ENCODE data around the gene FABP1. TPM values are rescaled to one million over a fixed set of nuclear protein-coding genes. Genes with fewer than 3 reads are reported as not detected.
A peak's percentile ranks its signal among the peaks of the same experiment; 100 is the strongest.

Gene FABP1
- under 1 TPM in 3 of 4 donors, not detected in 1; 0.52 to 0.89 (median 0.65) TPM for total RNA-seq
- 1 to 10 TPM in 2 of 3 donors, not detected in 1; 1.6 to 4.5 TPM for polyA plus RNA-seq
- long read RNA-seq, donor 1, partial matches to known transcripts, result 0 of 1 reads
- long read RNA-seq, donor 1, other reads (novel, unspliced or antisense), result 1 of 1 reads
- long read RNA-seq, donor 2, result 0 reads

- intact Hi-C loops (cut with DNase I), result no loop called here
- 71 to 80% (median 71%) methylated on average over 12 of the region's 12 CpGs for WGBS, 3 donors
- ATAC-seq, result no peak
Observed at GRCh38 chr2:88127888-88128653, at the start of gene FABP1. FABP1 (minus strand) TSS chr2:88128062; CDS start chr2:88128017, 45 bp downstream.

GRCh38 chr2:88177556-88177955 lies 49.7 kb upstream of the FABP1 start:
- intact Hi-C loops (cut with DNase I), result no loop called here
- WGBS, 3 donors, result 45 to 64% (median 46%) methylated on average over 3 of the region's 3 CpGs

More at GRCh38 chr2:88127888-88128653, at the start of gene FABP1:
- Histone ChIP-seq H3K36me3 (ENCODE audit: insufficient read depth in 1 of 2, low read depth in 1 of 2) (no peaks in the 10 kb centered on the region), H3K9me3 (no peaks in the 10 kb centered on the region), H3K27ac (no peak within 1 kb of the TSS), H3K4me1 (no peaks in the 10 kb centered on the region), H3K27me3 (ENCODE audit: insufficient read depth in 3 of 3, low read length in 2 of 3) (no peaks in the 10 kb centered on the region), H3K4me3 (no peak within 1 kb of the TSS)
- no peak for TF ChIP-seq CTCF (IDR thresholded peaks at IDR 0.05)
- DNase-seq, result no peak

GRCh38 chr2:88176352-88176984 lies 48.6 kb upstream of the FABP1 start:
- H3K27ac ChIP-seq, result peak overlapping the region; percentile 62
- 32 to 59% (median 44%) methylated on average over 3 of the region's 3 CpGs for WGBS, 3 donors
- H3K9me3 ChIP-seq, result no peaks in the 10 kb centered on the region
- peak in 3 of 4 donors; percentile 33 to 74 (median 48) for ATAC-seq
- H3K36me3 ChIP-seq (ENCODE audit: insufficient read depth in 1 of 2, low read depth in 1 of 2), result peaks cover 0 to 30% of the 10 kb centered on the region in 2 donors
- no peak for TF ChIP-seq CTCF (IDR thresholded peaks at IDR 0.05)
- H3K4me1 ChIP-seq, result peaks cover 41% of the 10 kb centered on the region
- no peak for DNase-seq
- no peaks in the 10 kb centered on the region for H3K27me3 ChIP-seq (ENCODE audit: insufficient read depth in 3 of 3, low read length in 2 of 3)
- H3K4me3 ChIP-seq, result no peak overlapping the region
- intact Hi-C loops (cut with DNase I), result no loop called here

More at GRCh38 chr2:88177556-88177955, 49.7 kb upstream of the FABP1 start:
- ATAC-seq (peak; percentile 83 to 88 (median 86)), DNase-seq (no peak)
- H3K9me3 ChIP-seq, result no peaks in the 10 kb centered on the region
- no peak for TF ChIP-seq CTCF (IDR thresholded peaks at IDR 0.05)
- no peaks in the 10 kb centered on the region for H3K27me3 ChIP-seq (ENCODE audit: insufficient read depth in 3 of 3, low read length in 2 of 3)
- H3K4me3 ChIP-seq, result no peak overlapping the region
- peaks cover 0 to 40% of the 10 kb centered on the region in 2 donors for H3K36me3 ChIP-seq (ENCODE audit: insufficient read depth in 1 of 2, low read depth in 1 of 2)
- peaks cover 38% of the 10 kb centered on the region for H3K4me1 ChIP-seq
- peak overlapping the region; percentile 72 for H3K27ac ChIP-seq

DNA sequence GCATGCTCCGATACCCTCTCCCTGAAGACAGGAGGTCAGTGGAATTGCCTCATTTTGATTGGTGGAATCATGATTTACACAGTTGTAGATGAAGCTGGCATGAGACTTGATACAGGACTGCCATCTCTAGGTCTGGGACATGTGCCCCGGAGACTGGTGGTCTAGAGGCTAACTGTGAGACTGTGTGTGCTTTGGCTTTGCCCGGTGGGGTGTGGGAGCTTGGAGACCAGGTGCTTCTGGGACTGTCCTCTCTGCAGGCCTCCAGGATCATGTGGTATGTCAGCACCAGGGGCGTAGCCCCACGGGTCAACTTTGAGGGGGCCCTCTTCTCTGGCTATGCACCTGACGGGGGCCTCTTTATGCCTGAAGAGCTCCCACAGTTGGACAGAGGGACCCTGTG lies 45.0 kb upstream of the FABP1 start:
- H3K36me3 ChIP-seq (ENCODE audit: insufficient read depth in 1 of 2, low read depth in 1 of 2), result peaks cover 0 to 14% of the 10 kb centered on the region in 2 donors
- H3K4me3 ChIP-seq, result no peak overlapping the region
- ATAC-seq, result no peak
- TF ChIP-seq CTCF (IDR thresholded peaks at IDR 0.05), result no peak
- H3K9me3 ChIP-seq, result no peaks in the 10 kb centered on the region
- H3K4me1 ChIP-seq, result peaks cover 37% of the 10 kb centered on the region
- H3K27me3 ChIP-seq (ENCODE audit: insufficient read depth in 3 of 3, low read length in 2 of 3), result no peaks in the 10 kb centered on the region
- 83 to 98% (median 90%) methylated on average over 6 of the region's 6 CpGs for WGBS, 3 donors
- no peak for DNase-seq
- no peak overlapping the region for H3K27ac ChIP-seq
- intact Hi-C loops (cut with DNase I), result no loop called here
